ENCODE measurements around the gene G6PC3. TPM values are rescaled to one million over a fixed set of nuclear protein-coding genes. Genes with fewer than 3 reads are reported as not detected.

G6PC3 gene
- polyA plus RNA-seq, 2 of the 4 experiments (the other 2 are of a cell fraction), result 104 to 130 TPM

GRCh38 chr17:44037471-44037870, 33.1 kb upstream of the G6PC3 start:
- ChIA-PET POLR2A (no interaction called here), CTCF (interaction anchor here (0.6 to 8.6 kb wide), 4 partner anchors 42 to 192 kb away, joined by 3 to 48 read pairs (median 4); partner anchors contain the start of gene PPY)
- no peak overlapping the region for H3K4me2 ChIP-seq
- ATAC-seq (no peak), DNase-seq (ENCODE audit: low read depth in 1 of 2, low spot score in 1 of 2) (no peak), FAIRE-seq (no peak)
- H3K9me3 ChIP-seq, result no peaks in the 10 kb centered on the region
- no peak overlapping the region for H3K4me3 ChIP-seq
- 89% methylated on average over 2 of the region's 2 CpGs for WGBS (ENCODE audit: missing lambda C conversion rate)
- no peak overlapping the region for H3K27ac ChIP-seq
- no peaks in the 10 kb centered on the region for H3K4me1 ChIP-seq
- no peak for TF ChIP-seq NFE2L2 (conservative IDR thresholded peaks at IDR 0.05; ENCODE audit: low read length)
- TF ChIP-seq NR3C1 (IDR thresholded peaks at IDR 0.05), result no peak
- no peak for TF ChIP-seq POLR2AphosphoS2 (conservative IDR thresholded peaks at IDR 0.05; ENCODE audit: low read length)

DNA sequence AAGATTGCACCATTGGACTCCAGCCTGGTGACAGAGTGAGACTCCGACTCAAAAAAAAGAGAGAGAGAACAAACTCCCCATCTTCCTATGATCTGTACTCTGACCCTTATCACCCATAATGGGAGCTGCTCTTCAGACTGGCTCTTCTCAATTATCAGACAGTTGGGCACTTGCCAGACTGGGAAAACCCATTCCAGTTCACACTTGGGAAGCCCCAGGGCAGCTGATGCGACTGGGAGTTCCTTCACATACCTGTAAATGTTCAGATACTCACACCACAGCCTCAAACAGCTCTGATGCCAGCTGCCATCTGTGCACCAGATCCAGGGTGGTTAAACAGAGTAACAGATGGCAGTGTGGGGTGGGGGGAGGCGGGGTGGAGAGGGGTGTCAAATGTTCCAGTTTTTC, 31.9 kb upstream of the G6PC3 start:
- Histone ChIP-seq H3K4me3 (no peak overlapping the region), H3K9me3 (no peaks in the 10 kb centered on the region), H3K27ac (no peak overlapping the region), H3K4me1 (no peaks in the 10 kb centered on the region), H3K4me2 (no peak overlapping the region)
- ChIA-PET CTCF (interaction anchor here (0.6 to 8.6 kb wide), 12 partner anchors 12 to 337 kb away, joined by 3 to 145 read pairs (median 4); partner anchors contain the start of gene PPY), POLR2A (interaction anchor here (0.8 kb wide), 1 partner anchor 32 kb away, joined by 3 read pairs; no protein-coding TSS in a partner anchor)
- 90% methylated on average over 3 of the region's 3 CpGs for whole genome bisulfite sequencing (ENCODE audit: missing lambda C conversion rate)
- no peak for ATAC-seq
- DNase-seq (ENCODE audit: low read depth in 1 of 2, low spot score in 1 of 2), result no peak
- FAIRE-seq, result no peak
- TF ChIP-seq ZNF302 (CRISPR knock-in tag; IDR thresholded peaks at IDR 0.05) (no peak), CBX8 (IDR thresholded peaks at IDR 0.05) (no peak)

- no peak overlapping the region for H3K4me3 ChIP-seq
- DNase-seq (ENCODE audit: low read depth in 1 of 2, low spot score in 1 of 2) (no peak), ATAC-seq (no peak), FAIRE-seq (no peak)
- CTCF ChIA-PET, result interaction anchor here (0.6 to 8.6 kb wide), 12 partner anchors 11 to 162 kb away, joined by 3 to 145 read pairs (median 10); partner anchors contain the start of gene PPY
- POLR2A ChIA-PET, result no interaction called here
- H3K4me2 ChIP-seq, result no peak overlapping the region
- 87% methylated on average over 6 of the region's 6 CpGs for WGBS (ENCODE audit: missing lambda C conversion rate)
- H3K4me1 ChIP-seq, result peaks cover 11% of the 10 kb centered on the region
- no peaks in the 10 kb centered on the region for H3K9me3 ChIP-seq
- no peak overlapping the region for H3K27ac ChIP-seq
- TF ChIP-seq POLR2A (IDR thresholded peaks at IDR 0.05; ENCODE audit: low read length) (no peak), EHF (CRISPR knock-in tag; IDR thresholded peaks at IDR 0.05) (no peak), CEBPB (IDR thresholded peaks at IDR 0.05) (no peak), HDAC2 (IDR thresholded peaks at IDR 0.05) (no peak), RCOR1 (IDR thresholded peaks at IDR 0.05; ENCODE audit: low read depth, low read length) (no peak), TFCP2L1 (CRISPR knock-in tag; IDR thresholded peaks at IDR 0.05) (no peak), SMC3 (IDR thresholded peaks at IDR 0.05) (no peak), FOSL2 (IDR thresholded peaks at IDR 0.05) (no peak), FOSL2 (CRISPR knock-in tag; IDR thresholded peaks at IDR 0.05) (no peak)
- TF ChIP-seq, protein P1, sequence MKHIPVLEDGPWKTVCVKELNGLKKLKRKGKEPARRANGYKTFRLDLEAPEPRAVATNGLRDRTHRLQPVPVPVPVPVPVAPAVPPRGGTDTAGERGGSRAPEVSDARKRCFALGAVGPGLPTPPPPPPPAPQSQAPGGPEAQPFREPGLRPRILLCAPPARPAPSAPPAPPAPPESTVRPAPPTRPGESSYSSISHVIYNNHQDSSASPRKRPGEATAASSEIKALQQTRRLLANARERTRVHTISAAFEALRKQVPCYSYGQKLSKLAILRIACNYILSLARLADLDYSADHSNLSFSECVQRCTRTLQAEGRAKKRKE (CRISPR knock-in tag; IDR thresholded peaks at IDR 0.05; ENCODE audit: low read depth), result no peak
- TF ChIP-seq, protein P2, sequence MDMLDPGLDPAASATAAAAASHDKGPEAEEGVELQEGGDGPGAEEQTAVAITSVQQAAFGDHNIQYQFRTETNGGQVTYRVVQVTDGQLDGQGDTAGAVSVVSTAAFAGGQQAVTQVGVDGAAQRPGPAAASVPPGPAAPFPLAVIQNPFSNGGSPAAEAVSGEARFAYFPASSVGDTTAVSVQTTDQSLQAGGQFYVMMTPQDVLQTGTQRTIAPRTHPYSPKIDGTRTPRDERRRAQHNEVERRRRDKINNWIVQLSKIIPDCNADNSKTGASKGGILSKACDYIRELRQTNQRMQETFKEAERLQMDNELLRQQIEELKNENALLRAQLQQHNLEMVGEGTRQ (IDR thresholded peaks at IDR 0.05), result no peak
- TF ChIP-seq, protein P3, sequence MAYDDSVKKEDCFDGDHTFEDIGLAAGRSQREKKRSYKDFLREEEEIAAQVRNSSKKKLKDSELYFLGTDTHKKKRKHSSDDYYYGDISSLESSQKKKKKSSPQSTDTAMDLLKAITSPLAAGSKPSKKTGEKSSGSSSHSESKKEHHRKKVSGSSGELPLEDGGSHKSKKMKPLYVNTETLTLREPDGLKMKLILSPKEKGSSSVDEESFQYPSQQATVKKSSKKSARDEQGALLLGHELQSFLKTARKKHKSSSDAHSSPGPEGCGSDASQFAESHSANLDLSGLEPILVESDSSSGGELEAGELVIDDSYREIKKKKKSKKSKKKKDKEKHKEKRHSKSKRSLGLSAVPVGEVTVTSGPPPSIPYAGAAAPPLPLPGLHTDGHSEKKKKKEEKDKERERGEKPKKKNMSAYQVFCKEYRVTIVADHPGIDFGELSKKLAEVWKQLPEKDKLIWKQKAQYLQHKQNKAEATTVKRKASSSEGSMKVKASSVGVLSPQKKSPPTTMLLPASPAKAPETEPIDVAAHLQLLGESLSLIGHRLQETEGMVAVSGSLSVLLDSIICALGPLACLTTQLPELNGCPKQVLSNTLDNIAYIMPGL (CRISPR knock-in tag; IDR thresholded peaks at IDR 0.05; ENCODE audit: borderline replicate concordance), result no peak
- TF ChIP-seq, protein P4, sequence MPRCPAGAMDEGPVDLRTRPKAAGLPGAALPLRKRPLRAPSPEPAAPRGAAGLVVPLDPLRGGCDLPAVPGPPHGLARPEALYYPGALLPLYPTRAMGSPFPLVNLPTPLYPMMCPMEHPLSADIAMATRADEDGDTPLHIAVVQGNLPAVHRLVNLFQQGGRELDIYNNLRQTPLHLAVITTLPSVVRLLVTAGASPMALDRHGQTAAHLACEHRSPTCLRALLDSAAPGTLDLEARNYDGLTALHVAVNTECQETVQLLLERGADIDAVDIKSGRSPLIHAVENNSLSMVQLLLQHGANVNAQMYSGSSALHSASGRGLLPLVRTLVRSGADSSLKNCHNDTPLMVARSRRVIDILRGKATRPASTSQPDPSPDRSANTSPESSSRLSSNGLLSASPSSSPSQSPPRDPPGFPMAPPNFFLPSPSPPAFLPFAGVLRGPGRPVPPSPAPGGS (IDR thresholded peaks at IDR 0.05), result no peak
- TF ChIP-seq, protein P5, sequence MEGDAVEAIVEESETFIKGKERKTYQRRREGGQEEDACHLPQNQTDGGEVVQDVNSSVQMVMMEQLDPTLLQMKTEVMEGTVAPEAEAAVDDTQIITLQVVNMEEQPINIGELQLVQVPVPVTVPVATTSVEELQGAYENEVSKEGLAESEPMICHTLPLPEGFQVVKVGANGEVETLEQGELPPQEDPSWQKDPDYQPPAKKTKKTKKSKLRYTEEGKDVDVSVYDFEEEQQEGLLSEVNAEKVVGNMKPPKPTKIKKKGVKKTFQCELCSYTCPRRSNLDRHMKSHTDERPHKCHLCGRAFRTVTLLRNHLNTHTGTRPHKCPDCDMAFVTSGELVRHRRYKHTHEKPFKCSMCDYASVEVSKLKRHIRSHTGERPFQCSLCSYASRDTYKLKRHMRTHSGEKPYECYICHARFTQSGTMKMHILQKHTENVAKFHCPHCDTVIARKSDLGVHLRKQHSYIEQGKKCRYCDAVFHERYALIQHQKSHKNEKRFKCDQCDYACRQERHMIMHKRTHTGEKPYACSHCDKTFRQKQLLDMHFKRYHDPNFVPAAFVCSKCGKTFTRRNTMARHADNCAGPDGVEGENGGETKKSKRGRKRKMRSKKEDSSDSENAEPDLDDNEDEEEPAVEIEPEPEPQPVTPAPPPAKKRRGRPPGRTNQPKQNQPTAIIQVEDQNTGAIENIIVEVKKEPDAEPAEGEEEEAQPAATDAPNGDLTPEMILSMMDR (IDR thresholded peaks at IDR 0.05), result no peak
These were observed 30.5 kb upstream of the G6PC3 start for GRCh38 chr17:44039829-44040635.

Data from A549 (cell line).